Caco-2 (cell line): ENCODE data around the gene GRB10. TPM values are rescaled to one million over a fixed set of nuclear protein-coding genes. Genes with fewer than 3 reads are reported as not detected.
A peak's percentile ranks its signal among the peaks of the same experiment; 100 is the strongest.

Experiments used
- BruUV-seq: library from RNA; stranded (reverse); fragments of 400-500 nt; replicated peaks from 2 replicates; lab custom pipeline; 2021; lab: Mats Ljungman, UMichigan
- CTCF ChIA-PET: fragments of 300-600 bp; sonication (Branson Sonifier 250); formaldehyde crosslinking; loops from one replicate; lab custom pipeline; 2022; ENCODE audit warnings: antibody characterized with exemption; lab: Charles Lee
- POLR2A ChIA-PET: fragments of 300-600 bp; sonication (Branson Sonifier 250); formaldehyde crosslinking; loops from one replicate; lab custom pipeline; 2022; ENCODE audit warnings: antibody characterized with exemption; lab: Charles Lee
- DNase-seq, 2 experiments: peaks; one replicate each; pipeline versions ENCODE4 v3.0.0 to v3.0.0-alpha.2; 2020 to 2022
- H3K27me3 ChIP-seq: replicated peaks from 2 replicates; pipeline ENCODE4 v1.6.0; 2011; ENCODE audit warnings: low read length; ENCODE audit not compliant: control insufficient read depth, insufficient read depth
- H3K36me3 ChIP-seq: 2 replicates; pipeline ENCODE4 v1.5.1; 2011; ENCODE audit warnings: low read length; ENCODE audit not compliant: control insufficient read depth, insufficient read depth
- H3K4me1 ChIP-seq: fragments of 250-450 bp; sonication (Bioruptor Pico); 2 replicates; pipeline ENCODE4 v1.5.1; 2020; ENCODE audit warnings: mild to moderate bottlenecking
- H3K4me3 ChIP-seq: 2 replicates; pipeline ENCODE4 v1.5.1; 2011; ENCODE audit warnings: low read depth, mild to moderate bottlenecking, control low read depth, low read length
- H3K9me3 ChIP-seq: fragments of 250-450 bp; sonication (Bioruptor Pico); 2 replicates; pipeline ENCODE4 v1.5.1; 2020; ENCODE audit warnings: mild to moderate bottlenecking, moderate library complexity
- H3K27ac Mint-ChIP-seq: one replicate; pipeline ENCODE4 v1.8.0; 2022; ENCODE audit warnings: mixed read lengths; ENCODE audit not compliant: unreplicated experiment
- H3K27me3 Mint-ChIP-seq: one replicate; pipeline ENCODE4 v1.8.0; 2022; ENCODE audit warnings: mixed read lengths; ENCODE audit not compliant: insufficient read depth, unreplicated experiment
- H3K36me3 Mint-ChIP-seq: one replicate; pipeline ENCODE4 v1.8.0; 2022; ENCODE audit warnings: mild to moderate bottlenecking, mixed read lengths; ENCODE audit not compliant: insufficient read depth, unreplicated experiment
- H3K4me1 Mint-ChIP-seq: one replicate; pipeline ENCODE4 v1.8.0; 2022; ENCODE audit warnings: low read depth, mixed read lengths; ENCODE audit not compliant: unreplicated experiment
- H3K4me3 Mint-ChIP-seq: one replicate; pipeline ENCODE4 v1.8.0; 2022; ENCODE audit warnings: mild to moderate bottlenecking, moderate library complexity, mixed read lengths; ENCODE audit not compliant: unreplicated experiment
- H3K9me3 Mint-ChIP-seq: one replicate; pipeline ENCODE4 v1.8.0; 2022; ENCODE audit warnings: mixed read lengths; ENCODE audit not compliant: unreplicated experiment
- intact Hi-C: fragments of 100-400 bp; cut with micrococcal nuclease; formaldehyde crosslinking; loops from one replicate; pipeline ENCODE4 v1.10.0; 2022; ENCODE audit not compliant: unreplicated experiment
- total RNA-seq: library from RNA; stranded (reverse); gene quantifications from 2 replicates; pipeline ENCODE4 v1.2.3, GENCODE V29; 2022
- TF ChIP-seq, protein P1 (sequence below), 2 experiments: fragments of 200-600 bp in 1 of 2; IDR thresholded peaks; 1 replicate in 1 of 2; 2 replicates in 1 of 2; pipeline versions ENCODE4 v1.5.1 to v1.8.0; 2011 to 2022; ENCODE audit warnings: antibody characterized with exemption in 1 of 2, control low read depth in 1 of 2, inconsistent platforms in 1 of 2, low read depth in 1 of 2, low read length in 1 of 2, mild to moderate bottlenecking in 1 of 2, moderate library complexity in 1 of 2; ENCODE audit not compliant: insufficient read depth in 1 of 2, severe bottlenecking in 1 of 2, unreplicated experiment in 1 of 2

GRB10 gene
- total RNA-seq, 1 experiment from 2014 or later, result 79.3 TPM

DNA sequence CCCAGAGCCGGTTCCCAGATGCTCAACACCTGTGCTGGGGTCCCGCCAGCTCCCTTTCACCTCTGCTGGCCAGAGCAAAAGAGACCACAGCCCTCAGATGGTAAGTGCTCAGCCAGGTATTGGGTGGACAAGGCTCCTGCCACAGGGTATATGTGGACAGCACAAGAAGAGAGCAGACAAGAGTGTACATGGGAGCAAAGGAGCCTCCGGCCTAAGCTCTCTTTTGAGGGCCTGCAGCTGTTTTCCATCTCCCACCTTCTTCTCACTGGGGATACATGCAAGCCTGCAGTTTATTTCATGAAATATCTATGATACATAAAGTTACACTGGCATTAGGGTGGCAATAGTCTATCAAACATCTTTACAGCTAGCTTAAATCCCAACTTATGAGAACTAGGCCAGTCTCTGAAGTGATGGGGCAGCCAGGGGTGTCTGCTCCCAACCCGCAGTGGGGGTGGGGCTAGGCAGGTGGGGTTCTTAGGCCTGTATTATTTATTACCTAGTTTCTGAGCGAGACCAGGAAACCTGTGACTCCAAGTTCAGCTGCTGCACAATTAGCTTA is 167.1 kb downstream of the GRB10 start:
- H3K4me1 Mint-ChIP-seq, result peaks cover 26% of the 10 kb centered on the region
- no peaks in the 10 kb centered on the region for H3K27me3 ChIP-seq
- H3K9me3 Mint-ChIP-seq, result no peaks in the 10 kb centered on the region
- H3K27ac Mint-ChIP-seq, result peak overlapping the region; percentile 39
- ChIA-PET CTCF (interaction anchor here (0.5 to 1.5 kb wide), 5 partner anchors 18 to 545 kb away, joined by 3 to 7 read pairs (median 4); no protein-coding TSS in a partner anchor), POLR2A (no interaction called here)
- intact Hi-C loops, result loop anchor here (1.0 to 2.0 kb wide), 3 partner anchors 17 to 523 kb away; no protein-coding TSS in a partner anchor
- peaks cover 9% of the 10 kb centered on the region for H3K4me1 ChIP-seq
- peaks cover 43% of the 10 kb centered on the region for H3K36me3 Mint-ChIP-seq
- no TSS peak for BruUV-seq
- DNase-seq, result no peak
- no peaks in the 10 kb centered on the region for H3K27me3 Mint-ChIP-seq
- no peaks in the 10 kb centered on the region for H3K9me3 ChIP-seq
- H3K36me3 ChIP-seq, result peaks cover 3% of the 10 kb centered on the region; the same call in 1 of the 2 replicates
- H3K4me3 Mint-ChIP-seq, result no peak overlapping the region
- TF ChIP-seq, protein P1, sequence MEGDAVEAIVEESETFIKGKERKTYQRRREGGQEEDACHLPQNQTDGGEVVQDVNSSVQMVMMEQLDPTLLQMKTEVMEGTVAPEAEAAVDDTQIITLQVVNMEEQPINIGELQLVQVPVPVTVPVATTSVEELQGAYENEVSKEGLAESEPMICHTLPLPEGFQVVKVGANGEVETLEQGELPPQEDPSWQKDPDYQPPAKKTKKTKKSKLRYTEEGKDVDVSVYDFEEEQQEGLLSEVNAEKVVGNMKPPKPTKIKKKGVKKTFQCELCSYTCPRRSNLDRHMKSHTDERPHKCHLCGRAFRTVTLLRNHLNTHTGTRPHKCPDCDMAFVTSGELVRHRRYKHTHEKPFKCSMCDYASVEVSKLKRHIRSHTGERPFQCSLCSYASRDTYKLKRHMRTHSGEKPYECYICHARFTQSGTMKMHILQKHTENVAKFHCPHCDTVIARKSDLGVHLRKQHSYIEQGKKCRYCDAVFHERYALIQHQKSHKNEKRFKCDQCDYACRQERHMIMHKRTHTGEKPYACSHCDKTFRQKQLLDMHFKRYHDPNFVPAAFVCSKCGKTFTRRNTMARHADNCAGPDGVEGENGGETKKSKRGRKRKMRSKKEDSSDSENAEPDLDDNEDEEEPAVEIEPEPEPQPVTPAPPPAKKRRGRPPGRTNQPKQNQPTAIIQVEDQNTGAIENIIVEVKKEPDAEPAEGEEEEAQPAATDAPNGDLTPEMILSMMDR (IDR thresholded peaks at IDR 0.05; ENCODE audit: insufficient read depth in 1 of 2, low read depth in 1 of 2, low read length in 1 of 2, severe bottlenecking in 1 of 2, unreplicated experiment in 1 of 2), result no peak
- no peak overlapping the region for H3K4me3 ChIP-seq

DNA sequence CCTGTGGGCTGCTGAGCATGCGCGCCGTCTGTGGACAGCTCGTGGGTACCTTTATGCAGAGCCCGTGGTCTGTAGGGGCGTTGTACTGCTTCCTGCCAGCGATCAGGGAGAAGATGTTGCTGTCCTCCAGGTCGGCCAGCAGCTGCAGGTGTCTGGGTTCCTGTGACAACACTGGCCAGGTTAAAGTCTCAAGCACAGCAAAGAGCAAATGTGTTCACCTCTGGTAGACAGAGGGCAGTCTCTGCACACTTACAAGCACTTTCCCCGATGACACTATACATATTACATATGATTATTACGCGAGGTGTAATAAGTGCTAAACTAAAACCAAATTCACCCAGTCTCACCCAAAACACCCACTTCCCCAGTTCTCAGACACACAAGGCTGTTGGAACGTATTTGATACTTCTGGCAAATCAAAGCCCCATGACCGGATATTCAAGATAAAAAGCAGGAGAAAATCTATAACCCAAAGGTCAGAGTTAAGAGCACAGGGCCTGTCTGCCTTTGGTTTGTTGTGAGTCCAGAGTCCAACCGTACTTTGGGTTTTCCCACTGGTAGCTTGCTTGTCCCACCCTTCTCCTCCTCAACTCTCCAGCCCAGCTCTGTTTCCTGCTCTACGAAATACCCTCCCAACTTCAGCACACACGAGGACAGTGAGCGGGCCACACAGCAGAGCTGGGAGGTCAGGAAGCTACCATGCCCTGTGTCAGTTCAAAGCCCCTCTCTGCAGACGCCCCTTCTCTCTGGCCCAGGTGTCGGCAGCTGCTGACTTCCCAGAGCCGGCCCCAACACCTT is 167.8 kb downstream of the GRB10 start:
- Mint-ChIP-seq H3K27ac (peak overlapping the region; percentile 39), H3K9me3 (no peaks in the 10 kb centered on the region), H3K27me3 (no peaks in the 10 kb centered on the region), H3K36me3 (peaks cover 39% of the 10 kb centered on the region), H3K4me1 (peaks cover 26% of the 10 kb centered on the region), H3K4me3 (no peak overlapping the region)
- no TSS peak for BruUV-seq
- intact Hi-C loops, result loop anchor here (1.0 to 2.0 kb wide), 3 partner anchors 18 to 523 kb away; no protein-coding TSS in a partner anchor
- POLR2A ChIA-PET, result no interaction called here
- Histone ChIP-seq H3K4me1 (peaks cover 9% of the 10 kb centered on the region), H3K4me3 (no peak overlapping the region), H3K9me3 (no peaks in the 10 kb centered on the region), H3K27me3 (no peaks in the 10 kb centered on the region), H3K36me3 (peaks cover 3% of the 10 kb centered on the region; the same call in 1 of the 2 replicates)
- peak in 1 of 2 experiments; percentile 47 for DNase-seq
- TF ChIP-seq, protein P1 (IDR thresholded peaks at IDR 0.05; ENCODE audit: insufficient read depth in 1 of 2, low read depth in 1 of 2, low read length in 1 of 2, severe bottlenecking in 1 of 2, unreplicated experiment in 1 of 2), result peak; percentile 11 to 70
- CTCF ChIA-PET, result interaction anchor here (0.5 to 1.5 kb wide), 6 partner anchors 19 to 546 kb away, joined by 3 to 7 read pairs (median 5); no protein-coding TSS in a partner anchor

DNA sequence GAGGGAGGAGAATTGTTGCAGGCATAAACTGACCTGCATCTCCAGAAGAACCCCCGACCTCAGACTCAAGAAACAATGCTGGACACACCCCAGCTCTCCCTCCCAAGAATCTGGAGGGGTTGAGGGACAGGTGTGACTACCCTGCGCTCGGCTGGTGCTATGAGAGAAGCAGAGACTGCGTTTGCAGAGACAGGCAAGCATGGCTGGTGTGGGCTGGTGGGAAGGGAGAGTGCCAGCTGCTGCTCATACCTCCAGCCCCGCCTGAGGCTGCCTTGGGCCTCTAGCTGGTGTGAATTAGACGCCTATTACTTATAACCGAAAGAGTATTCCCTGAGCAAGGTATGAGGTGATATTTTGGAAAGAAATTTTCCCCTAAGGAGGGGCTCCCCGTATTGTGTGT is 169.2 kb downstream of the GRB10 start:
- peaks cover 13% of the 10 kb centered on the region for H3K4me1 Mint-ChIP-seq
- Histone ChIP-seq H3K27me3 (no peaks in the 10 kb centered on the region), H3K4me3 (no peak overlapping the region), H3K36me3 (peaks cover 3% of the 10 kb centered on the region; the same call in 1 of the 2 replicates), H3K9me3 (no peaks in the 10 kb centered on the region), H3K4me1 (peaks cover 9% of the 10 kb centered on the region)
- peaks cover 32% of the 10 kb centered on the region for H3K36me3 Mint-ChIP-seq
- no TSS peak for BruUV-seq
- H3K27me3 Mint-ChIP-seq, result no peaks in the 10 kb centered on the region
- no peaks in the 10 kb centered on the region for H3K9me3 Mint-ChIP-seq
- TF ChIP-seq, protein P1 (IDR thresholded peaks at IDR 0.05; ENCODE audit: insufficient read depth in 1 of 2, low read depth in 1 of 2, low read length in 1 of 2, severe bottlenecking in 1 of 2, unreplicated experiment in 1 of 2), result no peak
- POLR2A ChIA-PET, result no interaction called here
- intact Hi-C loops, result no loop called here
- CTCF ChIA-PET, result no interaction called here
- no peak overlapping the region for H3K27ac Mint-ChIP-seq
- no peak overlapping the region for H3K4me3 Mint-ChIP-seq
- no peak for DNase-seq
